Retinal pigment epithelial cell (primary cell): Measurements from ENCODE around the gene NEDD8.

Experiments used
- DNase-seq: peaks from one replicate; pipeline ENCODE4 v3.0.0-alpha.2; 2010; ENCODE audit warnings: low read depth
- H3K4me3 ChIP-seq: 2 replicates; pipeline ENCODE4 v1.5.1; 2011; ENCODE audit warnings: mild to moderate bottlenecking, low read length, control low read depth, moderate library complexity
- TF ChIP-seq, protein P1 (sequence below): conservative IDR thresholded peaks from 2 replicates; pipeline ENCODE4 v1.5.1; 2011; ENCODE audit warnings: low read depth, low read length, control low read depth, inconsistent platforms

The NEDD8 gene

DNA sequence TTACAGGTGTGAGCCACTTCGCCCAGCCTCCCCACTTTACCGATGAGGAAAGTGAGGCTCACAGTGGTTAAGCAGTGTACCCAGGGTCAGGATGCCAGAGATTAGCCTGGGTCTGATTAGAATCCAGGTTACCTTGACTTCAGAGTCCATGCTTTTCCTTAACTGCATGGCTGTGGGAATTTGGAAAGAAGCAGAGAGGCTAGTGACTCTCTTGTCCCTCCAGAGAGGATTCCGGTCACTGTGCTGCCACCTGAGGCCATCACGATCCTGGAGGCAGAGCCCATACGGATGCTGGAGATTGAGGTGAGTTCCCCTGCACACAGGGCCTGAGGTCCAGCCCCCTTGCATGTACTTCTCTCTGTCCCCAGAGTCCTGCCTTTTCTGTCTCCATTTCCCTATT is 55.6 kb downstream of the NEDD8 start:
- no peak for DNase-seq
- TF ChIP-seq, protein P1, sequence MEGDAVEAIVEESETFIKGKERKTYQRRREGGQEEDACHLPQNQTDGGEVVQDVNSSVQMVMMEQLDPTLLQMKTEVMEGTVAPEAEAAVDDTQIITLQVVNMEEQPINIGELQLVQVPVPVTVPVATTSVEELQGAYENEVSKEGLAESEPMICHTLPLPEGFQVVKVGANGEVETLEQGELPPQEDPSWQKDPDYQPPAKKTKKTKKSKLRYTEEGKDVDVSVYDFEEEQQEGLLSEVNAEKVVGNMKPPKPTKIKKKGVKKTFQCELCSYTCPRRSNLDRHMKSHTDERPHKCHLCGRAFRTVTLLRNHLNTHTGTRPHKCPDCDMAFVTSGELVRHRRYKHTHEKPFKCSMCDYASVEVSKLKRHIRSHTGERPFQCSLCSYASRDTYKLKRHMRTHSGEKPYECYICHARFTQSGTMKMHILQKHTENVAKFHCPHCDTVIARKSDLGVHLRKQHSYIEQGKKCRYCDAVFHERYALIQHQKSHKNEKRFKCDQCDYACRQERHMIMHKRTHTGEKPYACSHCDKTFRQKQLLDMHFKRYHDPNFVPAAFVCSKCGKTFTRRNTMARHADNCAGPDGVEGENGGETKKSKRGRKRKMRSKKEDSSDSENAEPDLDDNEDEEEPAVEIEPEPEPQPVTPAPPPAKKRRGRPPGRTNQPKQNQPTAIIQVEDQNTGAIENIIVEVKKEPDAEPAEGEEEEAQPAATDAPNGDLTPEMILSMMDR = no peak
- H3K4me3 ChIP-seq = no peak overlapping the region

DNA sequence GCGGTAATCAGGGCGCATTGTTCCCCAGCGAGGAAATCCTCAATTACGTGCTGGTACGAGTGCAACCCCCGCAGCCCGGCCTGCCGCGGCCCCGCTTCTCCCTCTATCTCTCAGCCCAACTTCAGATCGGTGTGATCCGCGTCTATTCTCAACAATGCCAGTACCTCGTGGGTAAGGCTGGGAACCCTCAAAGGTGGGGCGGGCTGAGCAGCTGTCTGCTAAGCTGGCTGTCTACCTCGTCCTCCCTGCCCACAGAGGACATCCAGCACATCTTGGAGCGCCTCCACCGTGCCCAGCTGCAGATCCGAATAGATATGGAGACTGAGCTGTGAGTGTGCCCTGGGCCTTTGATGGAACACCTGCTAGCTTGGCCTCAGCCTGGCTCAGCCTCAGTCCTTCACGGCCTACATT is 59.3 kb downstream of the NEDD8 start:
- peak overlapping the region; percentile 96 for H3K4me3 ChIP-seq
- TF ChIP-seq, protein P1 = no peak
- no peak for DNase-seq

DNA sequence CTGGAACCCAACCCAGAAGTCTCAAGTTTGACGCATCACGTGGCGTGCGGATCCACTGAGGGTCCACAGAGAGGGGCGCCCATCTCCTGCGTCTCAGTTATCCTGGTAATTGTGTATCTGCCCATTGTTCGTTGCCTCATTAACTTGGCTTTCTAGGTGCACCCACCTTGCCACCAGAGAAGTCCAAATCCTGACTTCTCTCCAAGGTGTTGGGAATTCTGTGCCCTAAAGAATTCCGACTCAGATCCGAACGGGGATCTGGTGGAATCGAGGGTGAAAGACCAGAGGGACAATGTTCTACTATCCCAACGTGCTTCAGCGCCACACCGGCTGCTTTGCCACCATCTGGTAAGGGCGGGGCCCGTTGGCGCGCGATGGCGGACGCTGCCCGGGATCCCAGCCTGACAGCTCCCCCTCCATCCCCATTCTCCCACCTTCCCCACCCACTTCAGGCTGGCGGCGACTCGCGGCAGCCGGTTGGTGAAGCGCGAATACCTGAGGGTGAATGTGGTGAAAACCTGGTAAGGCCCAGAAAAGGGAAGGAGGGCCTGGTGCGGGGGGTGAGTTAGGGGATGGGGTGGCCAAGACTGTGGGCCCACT is 59.8 kb downstream of the NEDD8 start:
- DNase-seq = no peak
- H3K4me3 ChIP-seq = peak overlapping the region; percentile 96
- TF ChIP-seq, protein P1 = no peak

DNA sequence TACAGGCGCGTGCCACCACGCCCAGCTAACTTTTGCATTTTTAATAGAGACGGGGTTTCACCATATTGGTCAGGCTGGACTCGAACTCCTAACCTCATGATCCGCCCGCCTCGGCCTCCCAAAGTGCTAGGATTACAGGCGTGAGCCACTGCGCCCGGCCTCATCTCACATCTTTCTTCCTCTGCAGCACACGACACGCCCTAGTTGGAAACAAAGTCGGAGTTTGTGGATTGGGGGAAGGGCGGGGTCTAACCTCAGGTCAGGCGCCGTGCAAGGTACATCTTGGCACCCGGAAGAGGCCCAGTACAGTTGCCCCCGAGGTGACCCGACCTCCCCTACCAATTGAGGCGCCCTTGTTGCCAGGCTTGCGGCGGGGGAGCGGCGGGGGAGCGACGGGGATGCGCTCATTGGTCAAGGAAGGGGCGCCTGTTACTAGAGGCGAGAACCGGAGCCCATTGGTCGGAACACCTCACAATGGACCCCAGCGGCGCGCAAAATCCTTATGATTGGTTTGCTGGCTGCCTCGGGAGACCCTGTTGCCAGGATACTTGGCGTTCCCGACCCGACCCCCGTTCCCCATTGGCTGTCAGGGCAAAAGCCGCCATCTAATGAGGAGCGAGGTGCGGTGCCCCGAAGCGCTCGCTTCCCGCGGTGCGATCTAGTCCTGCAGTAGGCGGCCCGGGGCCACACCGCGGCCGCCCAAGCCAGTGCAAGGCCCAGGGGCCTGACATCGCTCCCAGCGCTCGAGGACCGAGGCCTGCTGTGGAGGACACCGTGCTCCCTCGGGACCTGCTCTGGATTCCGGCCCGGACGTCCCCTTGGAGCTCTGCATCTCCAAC is 60.5 kb downstream of the NEDD8 start, which contains the start of gene REC8:
REC8 (plus strand) TSS at position 659 of the 839 bp plus-strand sequence. CDS start 473 bp downstream, outside the sequence.
- DNase-seq = peak; percentile 99
- H3K4me3 ChIP-seq = peak within 1 kb of the TSS; percentile 96

DNA sequence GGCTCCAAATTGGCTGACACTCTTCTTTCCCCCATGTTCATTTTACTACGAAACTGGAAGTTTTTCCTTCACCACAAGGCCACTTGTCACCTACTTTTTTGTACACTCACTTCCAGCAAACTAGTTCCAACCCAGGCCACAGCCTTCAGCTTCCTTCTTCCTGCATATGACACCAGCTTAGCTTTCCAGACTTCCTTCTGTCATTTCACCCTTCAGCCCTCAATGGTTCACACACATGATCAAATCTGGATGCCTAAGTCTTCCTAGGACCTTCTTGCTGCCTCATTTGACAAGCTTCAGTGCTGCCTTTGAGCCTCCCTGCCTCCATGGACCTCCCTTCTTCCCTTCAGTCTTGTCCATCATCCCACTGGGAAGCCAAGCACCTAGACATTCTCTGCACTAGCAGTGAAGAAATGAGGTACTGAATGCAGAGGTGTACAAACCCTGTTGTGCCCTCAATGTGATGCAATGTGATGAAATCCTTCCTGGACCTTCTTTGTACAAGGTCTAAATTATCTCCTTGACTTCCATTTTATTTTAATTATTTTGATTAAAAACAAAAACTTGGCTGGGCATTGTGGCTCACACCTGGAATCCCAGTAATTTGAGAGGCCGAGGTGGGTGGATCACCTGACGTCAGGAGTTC is 64.6 kb downstream of the NEDD8 start:
- H3K4me3 ChIP-seq = no peak overlapping the region
- DNase-seq = no peak
- TF ChIP-seq, protein P1 = no peak

More for the DNA sequence above, 60.5 kb downstream of the NEDD8 start, which contains the start of gene REC8:
- TF ChIP-seq, protein P1 = no peak
